Ectodermal cell (in vitro differentiated cells): ENCODE measurements around the gene KIF13A.
"Not testable (repeated sequence)": the region's sequence is repeated elsewhere in the genome, so short reads cannot be mapped to it uniquely, and the experiment has no call there.

Source experiments
- H3K27ac ChIP-seq: 2 replicates; pipeline ENCODE4 v1.7.0; 2013; ENCODE audit warnings: mild to moderate bottlenecking, low read depth, low read length; ENCODE audit not compliant: insufficient read depth, poor library complexity, severe bottlenecking
- H3K27me3 ChIP-seq: 2 replicates; pipeline ENCODE4 v1.7.0; 2013; ENCODE audit warnings: mild to moderate bottlenecking, low read length; ENCODE audit not compliant: insufficient read depth, control insufficient read depth, poor library complexity, severe bottlenecking
- H3K36me3 ChIP-seq: one replicate; pipeline ENCODE4 v1.7.0; 2013; ENCODE audit warnings: low read length; ENCODE audit not compliant: control insufficient read depth, insufficient read depth
- H3K4me1 ChIP-seq: one replicate; pipeline ENCODE4 v1.7.0; 2013; ENCODE audit warnings: low read length; ENCODE audit not compliant: control insufficient read depth, insufficient read depth
- H3K4me3 ChIP-seq: 2 replicates; pipeline ENCODE4 v1.7.0; 2013; ENCODE audit warnings: low read depth, low read length, control low read depth; ENCODE audit not compliant: insufficient read depth
- H3K9me3 ChIP-seq: 2 replicates; pipeline ENCODE4 v1.7.0; 2013; ENCODE audit warnings: mild to moderate bottlenecking, low read length, moderate library complexity; ENCODE audit not compliant: control insufficient read depth
- WGBS, 2 experiments: methylation state at CpG; one replicate each; pipeline ENCODE4 v1.1.7; 2013; ENCODE audit warnings: missing lambda C conversion rate in 2 of 2; 5-methylcytosine and 5-hydroxymethylcytosine counted together

The KIF13A gene

DNA sequence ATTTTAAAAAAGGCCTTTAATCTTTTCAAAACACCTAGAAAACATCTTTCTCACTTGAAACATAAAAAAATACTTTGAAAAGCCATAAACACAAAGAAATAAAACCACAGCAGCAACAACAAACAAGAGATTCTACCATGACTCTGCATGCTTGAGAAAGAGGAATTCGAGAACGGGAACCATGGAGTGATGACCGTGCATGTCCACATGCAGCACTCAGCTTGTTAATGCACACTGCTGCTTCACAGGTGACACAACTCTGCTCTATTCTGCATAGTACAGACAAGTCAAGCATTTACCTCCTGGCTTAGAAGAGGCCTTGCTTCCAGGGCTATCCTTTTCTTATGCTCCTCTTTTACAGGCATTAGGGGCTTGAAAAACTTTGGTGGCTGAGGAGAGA is 215.8 kb downstream of the KIF13A start:
- Histone ChIP-seq H3K27me3 (no peaks in the 10 kb centered on the region), H3K4me3 (no peak overlapping the region), H3K4me1 (no peaks in the 10 kb centered on the region), H3K27ac (no peak overlapping the region), H3K9me3 (no peaks in the 10 kb centered on the region), H3K36me3 (peaks cover 6% of the 10 kb centered on the region)
- 94 to 97% methylated on average over 3 of the region's 3 CpGs for WGBS, 2 experiments

DNA sequence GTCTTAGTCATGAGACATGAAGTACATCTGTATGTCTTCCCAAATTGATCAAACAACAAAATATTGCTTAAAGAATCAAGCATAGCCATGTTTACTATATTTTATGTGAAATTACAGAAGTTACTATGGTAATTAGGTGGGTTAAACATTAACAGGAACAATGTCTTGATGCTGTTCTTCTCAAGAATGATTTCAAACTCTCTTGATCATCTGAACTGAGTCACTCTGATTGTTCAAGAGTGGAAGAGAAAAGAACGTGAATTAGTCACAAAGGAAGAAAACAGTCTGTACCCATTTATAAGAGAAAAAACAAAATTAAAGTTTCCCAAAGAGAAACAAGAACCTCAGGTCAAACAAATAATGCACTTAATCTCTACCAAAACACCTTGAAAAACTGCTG is 218.6 kb downstream of the KIF13A start:
- Histone ChIP-seq H3K27me3 (no peaks in the 10 kb centered on the region), H3K27ac (no peak overlapping the region), H3K4me1 (no peaks in the 10 kb centered on the region), H3K4me3 (no peak overlapping the region), H3K36me3 (peaks cover 10% of the 10 kb centered on the region), H3K9me3 (no peaks in the 10 kb centered on the region)
- WGBS, 2 experiments = 100% methylated on average over 1 of the region's 1 CpG; no CpG with 5 or more reads in 1 of the 2 experiments

DNA sequence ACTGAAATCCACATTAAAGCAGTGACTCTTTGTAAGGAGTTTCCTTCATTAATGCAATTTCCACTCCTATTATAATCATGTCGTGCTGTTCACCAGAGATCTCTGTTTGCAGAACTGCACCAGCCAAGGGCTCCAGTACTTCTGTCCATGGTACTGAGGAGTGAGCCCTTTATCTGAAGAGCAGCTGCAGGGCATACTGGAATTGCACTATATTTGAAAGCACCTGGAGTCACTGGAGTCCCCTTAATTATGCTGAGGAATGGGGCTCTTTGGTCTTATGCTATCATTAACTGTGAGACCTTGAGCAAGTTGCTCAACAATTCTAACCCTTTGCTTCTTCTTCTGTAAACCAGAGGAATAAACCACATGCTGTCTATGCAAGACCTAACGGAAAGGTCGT is 219.0 kb downstream of the KIF13A start:
- 83 to 92% methylated on average over 3 of the region's 3 CpGs for WGBS, 2 experiments
- Histone ChIP-seq H3K27ac (no peak overlapping the region), H3K4me3 (no peak overlapping the region), H3K9me3 (no peaks in the 10 kb centered on the region), H3K4me1 (no peaks in the 10 kb centered on the region), H3K36me3 (peaks cover 10% of the 10 kb centered on the region), H3K27me3 (no peaks in the 10 kb centered on the region)

DNA sequence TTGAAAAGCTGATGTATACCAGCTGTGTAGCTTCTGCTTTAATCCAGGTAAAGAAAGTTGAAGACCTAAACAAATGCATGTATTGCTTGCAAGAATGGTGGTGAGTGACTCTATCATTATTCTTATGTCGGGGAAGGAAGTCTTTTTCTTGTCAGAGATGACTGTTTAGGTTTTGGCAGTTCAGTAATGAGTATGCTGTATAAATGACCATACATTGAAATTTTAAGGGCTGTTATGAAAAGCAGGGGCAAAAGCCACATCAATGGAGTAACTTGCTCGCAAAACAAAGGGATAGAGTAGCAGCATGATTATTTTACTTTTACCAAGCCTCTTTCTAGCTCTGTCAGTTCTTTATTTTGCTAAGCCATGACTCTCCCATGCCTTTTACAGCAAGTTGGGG is 224.8 kb downstream of the KIF13A start:
- Histone ChIP-seq H3K27ac (no peak overlapping the region), H3K9me3 (no peaks in the 10 kb centered on the region), H3K4me3 (no peak overlapping the region), H3K4me1 (no peaks in the 10 kb centered on the region), H3K36me3 (peaks cover 4% of the 10 kb centered on the region), H3K27me3 (no peaks in the 10 kb centered on the region)
- 86 to 95% methylated on average over 2 of the region's 2 CpGs for WGBS, 2 experiments

DNA sequence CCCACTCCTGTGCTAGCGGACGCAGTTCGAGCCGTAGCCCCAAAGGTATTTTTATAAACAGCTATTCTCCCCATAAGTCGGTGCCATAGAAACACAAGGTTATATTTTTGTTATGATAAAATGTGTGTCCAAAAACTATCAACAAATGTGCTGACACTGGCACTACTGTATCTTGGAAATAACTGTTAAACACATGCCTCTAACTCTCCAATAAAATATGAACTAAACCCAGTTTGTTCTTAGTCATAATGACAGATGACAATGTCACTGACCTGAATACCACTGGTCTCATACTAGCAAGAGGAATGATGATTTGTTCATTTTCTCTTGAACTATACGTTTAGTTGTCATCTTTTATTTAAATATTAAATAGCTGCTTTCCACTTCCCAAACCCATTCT is 229.3 kb downstream of the KIF13A start:
- Histone ChIP-seq H3K4me3 (no peak overlapping the region), H3K36me3 (no peaks in the 10 kb centered on the region), H3K27ac (no peak overlapping the region), H3K27me3 (no peaks in the 10 kb centered on the region), H3K9me3 (no peaks in the 10 kb centered on the region), H3K4me1 (no peaks in the 10 kb centered on the region)
- 94 to 97% methylated on average over 5 of the region's 6 CpGs for WGBS, 2 experiments

DNA sequence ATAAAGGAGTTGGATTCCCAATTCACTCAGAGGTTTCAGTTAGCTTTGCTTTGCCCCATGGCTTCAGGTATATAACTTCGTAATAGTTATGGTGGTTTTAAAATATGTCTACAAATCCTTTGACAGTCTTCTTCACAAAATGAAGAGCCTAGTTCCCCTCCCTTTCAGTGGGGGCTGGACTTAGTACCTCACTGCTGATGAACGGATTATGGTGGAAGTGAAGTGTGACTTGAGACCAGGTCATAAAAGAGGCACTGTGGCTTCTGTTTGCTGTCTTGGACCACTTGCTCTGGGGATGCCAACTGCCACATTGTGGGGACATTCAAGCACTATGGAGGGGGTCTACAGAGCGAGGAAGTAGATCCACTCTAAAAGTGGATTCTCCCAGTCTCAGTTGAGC is 233.2 kb downstream of the KIF13A start:
- Histone ChIP-seq H3K36me3 (no peaks in the 10 kb centered on the region), H3K27ac (no peak overlapping the region), H3K4me3 (no peak overlapping the region), H3K4me1 (no peaks in the 10 kb centered on the region), H3K9me3 (no peaks in the 10 kb centered on the region), H3K27me3 (no peaks in the 10 kb centered on the region)
- WGBS, 2 experiments = 90 to 100% methylated on average over 2 to 3 of the region's 3 CpGs

DNA sequence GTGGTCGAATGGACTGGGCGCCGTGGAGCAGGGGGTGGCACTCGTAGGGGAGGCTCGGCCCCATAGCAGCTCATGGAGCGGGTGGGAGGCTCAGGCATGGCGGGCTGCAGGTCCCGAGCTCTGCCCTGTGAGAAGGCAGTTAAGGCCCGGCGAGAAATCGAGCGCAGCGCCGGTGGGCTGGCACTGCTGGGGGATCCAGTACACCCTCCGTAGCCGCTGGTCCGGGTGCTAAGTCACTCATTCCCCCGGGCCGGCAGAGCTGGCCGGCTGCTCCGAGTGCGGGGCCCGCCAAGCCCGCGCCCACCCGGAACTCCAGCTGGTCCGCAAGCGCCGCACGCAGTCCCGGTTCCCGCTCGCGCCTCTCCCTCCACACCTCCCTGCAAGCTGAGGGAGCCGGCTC is 242.1 kb downstream of the KIF13A start:
- H3K4me1 ChIP-seq, H3K9me3 ChIP-seq, H3K36me3 ChIP-seq, H3K27me3 ChIP-seq, H3K27ac ChIP-seq, H3K4me3 ChIP-seq: not testable (repeated sequence)
- 95 to 97% methylated on average over 35 of the region's 35 CpGs for WGBS, 2 experiments

DNA sequence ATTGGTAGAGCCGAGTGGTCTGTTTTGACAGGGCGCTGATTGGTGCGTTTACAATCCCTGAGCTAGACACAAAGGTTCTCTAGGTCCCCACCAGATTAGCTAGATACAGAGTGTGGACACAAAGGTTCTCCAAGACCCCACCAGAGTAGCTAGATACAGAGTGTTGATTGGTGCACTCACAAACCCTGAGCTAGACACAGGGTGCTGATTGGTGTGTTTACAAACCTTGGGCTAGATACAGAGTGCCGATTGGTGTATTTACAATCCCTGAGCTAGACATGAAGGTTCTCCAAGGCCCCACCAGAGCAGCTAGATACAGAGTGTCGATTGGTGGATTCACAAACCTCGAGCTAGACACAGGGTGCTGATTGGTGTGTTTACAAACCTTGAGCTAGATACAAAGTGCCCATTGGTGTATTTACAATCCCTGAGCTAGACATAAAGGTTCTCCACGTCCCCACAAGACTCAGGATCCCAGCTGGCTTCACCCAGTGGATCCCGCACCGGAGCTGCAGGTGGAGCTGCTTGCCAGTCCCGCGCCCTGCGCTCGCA is 242.6 kb downstream of the KIF13A start:
- not testable (repeated sequence) for H3K4me3 ChIP-seq, H3K9me3 ChIP-seq, H3K27ac ChIP-seq, H3K27me3 ChIP-seq, H3K4me1 ChIP-seq, H3K36me3 ChIP-seq
- WGBS, 2 experiments = 94 to 95% methylated on average over 13 of the region's 13 CpGs

DNA sequence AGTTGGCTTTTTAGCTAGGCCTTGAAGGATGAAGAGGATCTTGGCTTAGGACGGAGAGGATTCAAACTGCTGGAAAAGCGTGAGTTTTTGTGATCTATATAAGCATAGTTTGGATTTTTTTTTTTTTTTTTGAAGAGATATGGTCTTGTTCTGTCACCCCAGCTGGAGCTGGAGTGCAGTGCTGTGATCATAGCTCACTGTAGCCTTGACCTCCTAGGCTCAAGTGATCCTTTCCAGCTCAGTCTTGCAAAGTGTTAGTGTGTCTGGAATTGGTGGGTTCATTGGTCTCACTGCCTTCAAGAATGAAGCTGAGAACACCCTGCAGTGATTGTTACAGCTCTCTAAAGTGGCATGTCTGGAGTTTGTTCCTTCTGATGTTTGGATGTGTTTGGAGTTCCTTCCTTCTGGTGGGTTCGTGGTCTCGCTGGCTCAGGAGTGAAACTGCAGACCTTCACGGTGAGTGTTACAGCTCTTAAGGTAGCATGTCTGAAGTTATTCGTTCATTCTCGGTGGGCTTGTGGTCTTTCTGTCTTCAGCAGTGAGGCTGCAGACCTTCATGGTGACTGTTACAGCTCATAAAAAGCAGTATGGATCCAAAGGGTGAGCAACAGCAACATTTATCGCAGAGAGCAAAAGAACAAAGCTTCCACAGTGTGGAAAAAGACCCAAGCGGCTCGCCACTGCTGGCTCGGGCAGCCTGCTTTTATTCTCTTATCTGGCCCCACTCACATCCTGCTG is 243.2 kb downstream of the KIF13A start:
- H3K9me3 ChIP-seq = no peaks in the 10 kb centered on the region
- no peak overlapping the region for H3K27ac ChIP-seq
- no peaks in the 10 kb centered on the region for H3K36me3 ChIP-seq
- no peaks in the 10 kb centered on the region for H3K4me1 ChIP-seq
- no peak overlapping the region for H3K4me3 ChIP-seq
- 89% methylated on average over 11 of the region's 11 CpGs for WGBS, 2 experiments
- no peaks in the 10 kb centered on the region for H3K27me3 ChIP-seq

DNA sequence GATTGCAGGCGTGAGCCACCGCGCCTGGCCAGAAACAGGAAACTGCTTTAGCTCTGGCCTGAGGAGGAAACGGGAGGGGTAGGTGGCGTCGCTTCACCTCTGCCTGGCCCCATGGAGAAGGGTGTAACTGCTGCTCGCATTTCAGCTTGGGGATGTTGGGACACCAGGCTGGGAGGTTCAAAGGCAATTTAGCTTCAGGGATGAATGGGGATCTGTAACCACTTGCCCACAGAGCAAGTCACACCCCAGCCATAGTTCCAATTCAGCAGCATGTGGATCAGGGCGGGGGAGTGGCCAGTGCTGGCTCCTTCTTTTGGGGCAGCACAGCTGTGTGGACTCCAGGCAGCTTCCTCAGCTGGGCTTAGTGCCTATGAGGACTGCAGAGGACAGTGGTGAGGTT is 245.9 kb downstream of the KIF13A start:
- WGBS, 2 experiments = 85 to 87% methylated on average over 8 of the region's 8 CpGs
- Histone ChIP-seq H3K9me3 (no peaks in the 10 kb centered on the region), H3K4me1 (no peaks in the 10 kb centered on the region), H3K36me3 (no peaks in the 10 kb centered on the region), H3K4me3 (no peak overlapping the region), H3K27me3 (no peaks in the 10 kb centered on the region), H3K27ac (no peak overlapping the region)
